HepG2 (cell line): Measurements from ENCODE around the gene GRB2. TPM values are rescaled to one million over a fixed set of nuclear protein-coding genes. Genes with fewer than 3 reads are reported as not detected.

Experiments used
- FOXK2 ChIP-seq: fragments of 450-650 bp; IDR thresholded peaks from 2 replicates; pipeline ENCODE4 v1.6.1; 2016
- HCFC1 ChIP-seq: fragments of 150-350 bp; IDR thresholded peaks from 2 replicates; pipeline ENCODE4 v1.6.1; 2014; ENCODE audit warnings: low read depth, low read length
- KDM3A ChIP-seq: IDR thresholded peaks from 2 replicates; pipeline ENCODE4 v1.6.1; 2018; ENCODE audit warnings: low read depth, missing compliant biosample characterization
- KLF12 ChIP-seq: sonication (generic); formaldehyde crosslinking; IDR thresholded peaks from 2 replicates; pipeline ENCODE4 v1.4.0; 2020; ENCODE audit warnings: missing genetic modification reagents, borderline replicate concordance
- POGZ ChIP-seq: sonication (generic); formaldehyde crosslinking; IDR thresholded peaks from 2 replicates; pipeline ENCODE4 v1.4.0; 2020; ENCODE audit warnings: mild to moderate bottlenecking, missing genetic modification reagents
- RARA ChIP-seq: IDR thresholded peaks from 2 replicates; pipeline ENCODE4 v1.6.1; 2016; ENCODE audit warnings: missing genetic modification reagents, missing compliant biosample characterization
- RELA ChIP-seq: sonication (generic); formaldehyde crosslinking; IDR thresholded peaks from 2 replicates; pipeline ENCODE4 v1.4.0; 2020; ENCODE audit warnings: missing genetic modification reagents
- RNF2 ChIP-seq: fragments of 450-650 bp; conservative IDR thresholded peaks from 2 replicates; pipeline ENCODE4 v1.6.1; 2016; ENCODE audit warnings: low read depth
- SETDB1 ChIP-seq: sonication (generic); formaldehyde crosslinking; IDR thresholded peaks from 2 replicates; pipeline ENCODE4 v1.5.1; 2020; ENCODE audit warnings: missing genetic modification reagents, mild to moderate bottlenecking, borderline replicate concordance
- SMAD1 ChIP-seq: sonication (generic); formaldehyde crosslinking; IDR thresholded peaks from 2 replicates; pipeline ENCODE4 v1.4.0; 2020; ENCODE audit warnings: missing genetic modification reagents, low read depth, mild to moderate bottlenecking, borderline replicate concordance
- SNAI1 ChIP-seq: sonication (generic); formaldehyde crosslinking; IDR thresholded peaks from 2 replicates; pipeline ENCODE4 v1.5.0; 2020; ENCODE audit warnings: mild to moderate bottlenecking, missing genetic modification reagents, borderline replicate concordance
- SRSF1 ChIP-seq: fragments of 200-400 bp; formaldehyde crosslinking; optimal IDR thresholded peaks from 2 replicates; pipeline ENCODE3; 2017; ENCODE audit warnings: mild to moderate bottlenecking, low read depth, low read length, moderate library complexity
- TOE1 ChIP-seq: sonication (generic); formaldehyde crosslinking; IDR thresholded peaks from 2 replicates; pipeline ENCODE4 v1.4.0; 2020; ENCODE audit warnings: mild to moderate bottlenecking, missing genetic modification reagents
- ZFYVE20 ChIP-seq: sonication (generic); formaldehyde crosslinking; IDR thresholded peaks from 2 replicates; pipeline ENCODE4 v1.8.0; 2023; ENCODE audit warnings: low read depth, mild to moderate bottlenecking, moderate library complexity, missing genetic modification reagents, borderline replicate concordance
- ZNF296 ChIP-seq: sonication (generic); formaldehyde crosslinking; conservative IDR thresholded peaks from 2 replicates; pipeline ENCODE4 v1.5.0; 2020; ENCODE audit warnings: mild to moderate bottlenecking, missing genetic modification reagents
- ZNF441 ChIP-seq: sonication (generic); formaldehyde crosslinking; IDR thresholded peaks from 2 replicates; pipeline ENCODE4 v1.7.0; 2021; ENCODE audit warnings: missing genetic modification reagents, borderline replicate concordance
- ZSCAN25 ChIP-seq: sonication (generic); formaldehyde crosslinking; IDR thresholded peaks from 2 replicates; pipeline ENCODE4 v1.8.0; 2022; ENCODE audit warnings: mild to moderate bottlenecking, missing genetic modification reagents
- polyA plus RNA-seq, 8 experiments: library from polyadenylated mRNA; depleted of rRNA in 3 of 8; stranded (reverse) in 7 of 8; unstranded in 1 of 8; fragments of >200 nt; fragmentation: Illumina TruSeq in 4 of 8; extraction: Trizol in 4 of 8; gene quantifications; 2 replicates each; pipeline versions ENCODE4 v1.2.1 to v1.2.3, GENCODE V29; 2011 to 2016; ENCODE audit warnings: low read depth in 4 of 8, missing spikeins in 1 of 8, mixed read lengths in 1 of 8; ENCODE audit not compliant: insufficient read depth in 1 of 8
- total RNA-seq, 5 experiments: library from RNA; depleted of rRNA; stranded (reverse); fragments of >200 nt; fragmentation: Illumina TruSeq; extraction: Trizol; gene quantifications; 2 replicates each; pipeline ENCODE4 v1.2.3, GENCODE V29; 2016; ENCODE audit warnings: low read depth in 1 of 5
- TF ChIP-seq, protein P1 (sequence below): sonication (generic); formaldehyde crosslinking; IDR thresholded peaks from one replicate; pipeline ENCODE4 v1.5.1; 2020; ENCODE audit warnings: mild to moderate bottlenecking, missing genetic modification reagents; ENCODE audit errors: not compliant biosample characterization
- TF ChIP-seq, protein P2 (sequence below): IDR thresholded peaks from 2 replicates; pipeline ENCODE4 v1.4.0; 2020; ENCODE audit warnings: mild to moderate bottlenecking, missing genetic modification reagents

GRB2 gene
- total and polyA plus RNA-seq, 2 of the 13 experiments (the other 11 are each of a cell fraction or from before 2014, with no cell fraction given) = 84.6 to 92.3 TPM

- TF ChIP-seq, protein P1, sequence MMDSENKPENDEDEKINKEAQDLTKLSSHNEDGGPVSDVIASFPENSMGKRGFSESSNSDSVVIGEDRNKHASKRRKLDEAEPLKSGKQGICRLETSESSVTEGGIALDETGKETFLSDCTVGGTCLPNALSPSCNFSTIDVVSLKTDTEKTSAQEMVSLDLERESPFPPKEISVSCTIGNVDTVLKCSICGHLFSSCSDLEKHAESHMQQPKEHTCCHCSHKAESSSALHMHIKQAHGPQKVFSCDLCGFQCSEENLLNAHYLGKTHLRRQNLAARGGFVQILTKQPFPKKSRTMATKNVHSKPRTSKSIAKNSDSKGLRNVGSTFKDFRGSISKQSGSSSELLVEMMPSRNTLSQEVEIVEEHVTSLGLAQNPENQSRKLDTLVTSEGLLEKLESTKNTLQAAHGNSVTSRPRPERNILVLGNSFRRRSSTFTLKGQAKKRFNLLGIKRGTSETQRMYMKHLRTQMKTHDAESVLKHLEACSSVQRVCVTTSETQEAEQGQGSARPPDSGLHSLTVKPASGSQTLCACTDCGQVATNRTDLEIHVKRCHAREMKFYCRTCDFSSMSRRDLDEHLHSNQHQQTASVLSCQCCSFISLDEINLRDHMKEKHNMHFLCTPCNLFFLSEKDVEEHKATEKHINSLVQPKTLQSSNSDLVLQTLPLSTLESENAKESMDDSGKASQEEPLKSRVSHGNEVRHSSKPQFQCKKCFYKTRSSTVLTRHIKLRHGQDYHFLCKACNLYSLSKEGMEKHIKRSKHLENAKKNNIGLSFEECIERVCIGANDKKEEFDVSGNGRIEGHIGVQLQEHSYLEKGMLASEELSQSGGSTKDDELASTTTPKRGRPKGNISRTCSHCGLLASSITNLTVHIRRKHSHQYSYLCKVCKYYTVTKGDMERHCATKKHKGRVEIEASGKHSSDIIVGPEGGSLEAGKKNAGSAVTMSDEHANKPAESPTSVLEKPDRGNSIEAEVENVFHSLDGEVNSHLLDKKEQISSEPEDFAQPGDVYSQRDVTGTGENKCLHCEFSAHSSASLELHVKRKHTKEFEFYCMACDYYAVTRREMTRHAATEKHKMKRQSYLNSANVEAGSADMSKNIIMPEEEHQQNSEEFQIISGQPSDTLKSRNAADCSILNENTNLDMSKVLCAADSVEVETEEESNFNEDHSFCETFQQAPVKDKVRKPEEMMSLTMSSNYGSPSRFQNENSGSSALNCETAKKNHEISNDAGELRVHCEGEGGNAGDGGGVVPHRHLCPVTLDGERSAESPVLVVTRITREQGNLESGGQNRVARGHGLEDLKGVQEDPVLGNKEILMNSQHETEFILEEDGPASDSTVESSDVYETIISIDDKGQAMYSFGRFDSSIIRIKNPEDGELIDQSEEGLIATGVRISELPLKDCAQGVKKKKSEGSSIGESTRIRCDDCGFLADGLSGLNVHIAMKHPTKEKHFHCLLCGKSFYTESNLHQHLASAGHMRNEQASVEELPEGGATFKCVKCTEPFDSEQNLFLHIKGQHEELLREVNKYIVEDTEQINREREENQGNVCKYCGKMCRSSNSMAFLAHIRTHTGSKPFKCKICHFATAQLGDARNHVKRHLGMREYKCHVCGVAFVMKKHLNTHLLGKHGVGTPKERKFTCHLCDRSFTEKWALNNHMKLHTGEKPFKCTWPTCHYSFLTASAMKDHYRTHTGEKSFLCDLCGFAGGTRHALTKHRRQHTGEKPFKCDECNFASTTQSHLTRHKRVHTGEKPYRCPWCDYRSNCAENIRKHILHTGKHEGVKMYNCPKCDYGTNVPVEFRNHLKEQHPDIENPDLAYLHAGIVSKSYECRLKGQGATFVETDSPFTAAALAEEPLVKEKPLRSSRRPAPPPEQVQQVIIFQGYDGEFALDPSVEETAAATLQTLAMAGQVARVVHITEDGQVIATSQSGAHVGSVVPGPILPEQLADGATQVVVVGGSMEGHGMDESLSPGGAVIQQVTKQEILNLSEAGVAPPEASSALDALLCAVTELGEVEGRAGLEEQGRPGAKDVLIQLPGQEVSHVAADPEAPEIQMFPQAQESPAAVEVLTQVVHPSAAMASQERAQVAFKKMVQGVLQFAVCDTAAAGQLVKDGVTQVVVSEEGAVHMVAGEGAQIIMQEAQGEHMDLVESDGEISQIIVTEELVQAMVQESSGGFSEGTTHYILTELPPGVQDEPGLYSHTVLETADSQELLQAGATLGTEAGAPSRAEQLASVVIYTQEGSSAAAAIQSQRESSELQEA = no peak
- TF ChIP-seq SRSF1 = no peak
- peak; percentile 22; the same call in 1 of the 2 replicates for TF ChIP-seq TOE1
- TF ChIP-seq RARA (CRISPR knock-in tag) = no peak
- TF ChIP-seq KLF12 = peak; percentile 75; the same call in 1 of the 2 replicates
- TF ChIP-seq ZFYVE20 (CRISPR knock-in tag) = 0 out of 2 replicates have a peak, but pooled peaks have one; percentile 27
- TF ChIP-seq, protein P2, sequence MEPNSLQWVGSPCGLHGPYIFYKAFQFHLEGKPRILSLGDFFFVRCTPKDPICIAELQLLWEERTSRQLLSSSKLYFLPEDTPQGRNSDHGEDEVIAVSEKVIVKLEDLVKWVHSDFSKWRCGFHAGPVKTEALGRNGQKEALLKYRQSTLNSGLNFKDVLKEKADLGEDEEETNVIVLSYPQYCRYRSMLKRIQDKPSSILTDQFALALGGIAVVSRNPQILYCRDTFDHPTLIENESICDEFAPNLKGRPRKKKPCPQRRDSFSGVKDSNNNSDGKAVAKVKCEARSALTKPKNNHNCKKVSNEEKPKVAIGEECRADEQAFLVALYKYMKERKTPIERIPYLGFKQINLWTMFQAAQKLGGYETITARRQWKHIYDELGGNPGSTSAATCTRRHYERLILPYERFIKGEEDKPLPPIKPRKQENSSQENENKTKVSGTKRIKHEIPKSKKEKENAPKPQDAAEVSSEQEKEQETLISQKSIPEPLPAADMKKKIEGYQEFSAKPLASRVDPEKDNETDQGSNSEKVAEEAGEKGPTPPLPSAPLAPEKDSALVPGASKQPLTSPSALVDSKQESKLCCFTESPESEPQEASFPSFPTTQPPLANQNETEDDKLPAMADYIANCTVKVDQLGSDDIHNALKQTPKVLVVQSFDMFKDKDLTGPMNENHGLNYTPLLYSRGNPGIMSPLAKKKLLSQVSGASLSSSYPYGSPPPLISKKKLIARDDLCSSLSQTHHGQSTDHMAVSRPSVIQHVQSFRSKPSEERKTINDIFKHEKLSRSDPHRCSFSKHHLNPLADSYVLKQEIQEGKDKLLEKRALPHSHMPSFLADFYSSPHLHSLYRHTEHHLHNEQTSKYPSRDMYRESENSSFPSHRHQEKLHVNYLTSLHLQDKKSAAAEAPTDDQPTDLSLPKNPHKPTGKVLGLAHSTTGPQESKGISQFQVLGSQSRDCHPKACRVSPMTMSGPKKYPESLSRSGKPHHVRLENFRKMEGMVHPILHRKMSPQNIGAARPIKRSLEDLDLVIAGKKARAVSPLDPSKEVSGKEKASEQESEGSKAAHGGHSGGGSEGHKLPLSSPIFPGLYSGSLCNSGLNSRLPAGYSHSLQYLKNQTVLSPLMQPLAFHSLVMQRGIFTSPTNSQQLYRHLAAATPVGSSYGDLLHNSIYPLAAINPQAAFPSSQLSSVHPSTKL (CRISPR knock-in tag) = no peak
- TF ChIP-seq SNAI1 (CRISPR knock-in tag) = no peak
- TF ChIP-seq HCFC1 = peak; percentile 61; the same call in 1 of the 2 replicates
- peak; percentile 78 for TF ChIP-seq RNF2
- TF ChIP-seq ZNF441 (CRISPR knock-in tag) = no peak
- TF ChIP-seq ZNF296 = no peak; the same call in 1 of the 2 replicates
- TF ChIP-seq SMAD1 (CRISPR knock-in tag) = 0 out of 2 replicates have a peak, but pooled peaks have one; percentile 44
- no peak for TF ChIP-seq SETDB1 (CRISPR knock-in tag)
- no peak for TF ChIP-seq RELA (CRISPR knock-in tag)
- no peak for TF ChIP-seq FOXK2
- TF ChIP-seq KDM3A (CRISPR knock-in tag) = no peak
- TF ChIP-seq ZSCAN25 (CRISPR knock-in tag) = peak; percentile 42
- peak; percentile 67 for TF ChIP-seq POGZ (CRISPR knock-in tag)
Measured at GRCh38 chr17:75271233-75271954, 134.1 kb downstream of the GRB2 start (continued).
